ENCODE results near the gene CCBE1.

Gene CCBE1

DNA sequence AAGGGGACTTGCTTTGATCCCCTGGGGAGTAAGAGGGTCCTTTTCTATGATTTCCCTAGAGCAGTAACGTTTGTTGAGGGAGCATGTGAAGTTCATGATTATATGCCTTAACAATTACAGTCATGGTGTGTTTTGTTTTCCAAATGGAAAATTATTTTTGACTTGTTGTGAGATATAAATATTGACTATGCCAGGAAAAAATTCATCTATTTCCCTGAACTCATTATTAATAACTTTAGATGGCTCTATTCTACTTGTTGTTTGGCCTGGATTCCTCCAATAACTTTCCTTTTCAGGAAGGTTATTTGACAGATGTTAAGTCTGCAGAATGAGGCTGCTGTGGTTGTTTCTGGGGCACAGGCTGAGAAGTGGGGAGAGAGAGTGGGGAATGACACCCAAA, 266.1 kb downstream of the CCBE1 start:
- no peak for DNase-seq

DNA sequence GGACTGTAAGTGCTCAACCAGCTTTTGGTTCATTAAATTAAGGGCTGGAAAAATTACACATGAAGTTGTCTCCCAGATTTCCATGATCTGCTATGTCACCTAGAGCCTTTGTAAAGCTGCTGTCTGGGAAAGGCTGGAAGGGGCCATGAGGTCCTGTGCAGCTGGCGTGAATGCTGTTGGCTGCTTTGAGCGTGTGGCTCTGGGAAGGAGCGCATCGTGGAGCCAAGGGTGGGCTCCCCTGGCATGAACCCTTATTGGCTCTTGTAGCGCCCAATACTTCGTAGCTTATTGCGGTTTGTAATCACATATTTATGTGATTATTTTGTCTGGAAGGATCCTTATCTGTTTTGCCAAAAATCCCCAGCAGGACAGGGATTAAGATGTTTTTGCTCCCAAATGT, 267.6 kb downstream of the CCBE1 start:
- no peak for DNase-seq

DNA sequence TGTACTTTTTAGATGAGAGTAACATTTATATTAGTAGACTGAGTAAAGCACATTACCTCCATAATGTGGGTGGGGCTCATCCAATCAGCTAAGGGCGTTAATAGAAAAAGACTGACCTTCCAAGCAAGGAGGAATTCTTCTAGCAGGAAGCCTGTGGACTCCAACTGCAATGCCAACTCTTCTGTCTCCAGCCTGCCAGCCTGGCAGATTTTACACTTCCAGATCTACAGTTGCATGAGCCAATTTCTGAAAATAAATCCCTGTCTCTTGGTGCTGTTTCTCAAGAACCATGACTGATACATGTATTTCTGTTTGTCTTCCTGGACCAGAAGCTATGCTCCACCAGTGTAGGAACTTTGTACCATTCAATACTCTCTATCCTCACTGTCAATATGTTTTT, 269.2 kb downstream of the CCBE1 start:
- no peak for DNase-seq

DNA sequence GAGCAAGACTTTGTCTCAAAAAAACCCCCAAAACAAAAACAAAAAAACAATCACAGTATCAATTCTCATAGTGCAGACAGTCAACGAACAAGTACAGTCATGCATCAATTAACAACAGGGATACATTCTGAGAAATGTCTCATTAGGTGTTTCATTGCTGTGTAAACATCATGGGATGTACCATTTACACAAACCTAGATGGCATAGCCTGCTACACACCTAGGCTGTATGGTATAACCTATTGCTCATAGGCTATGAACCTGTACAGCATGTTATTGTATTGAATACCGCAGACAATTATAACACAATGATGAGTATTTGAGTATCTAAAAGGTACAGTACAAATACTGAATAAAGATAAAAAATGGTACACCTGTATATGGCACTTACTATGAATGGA, 270.4 kb downstream of the CCBE1 start:
- no peak for DNase-seq

DNA sequence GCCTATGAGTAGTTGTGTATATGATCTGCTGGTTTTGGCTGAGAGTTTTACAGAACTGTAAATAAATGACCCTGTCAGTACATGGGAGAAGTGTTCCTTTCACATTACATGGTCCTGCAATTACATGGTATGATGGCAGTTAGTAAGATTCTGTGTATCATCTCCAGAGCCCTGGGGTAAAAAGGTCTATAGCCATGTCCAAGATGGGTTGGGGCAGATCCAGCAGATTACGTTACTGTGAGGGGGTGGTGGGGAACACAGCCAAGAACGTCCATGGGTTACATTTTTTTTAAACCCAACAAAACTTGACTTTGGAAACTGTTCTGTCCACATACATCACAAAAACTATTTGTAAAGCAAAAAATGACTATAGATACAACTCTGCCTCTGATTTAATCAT, 274.0 kb downstream of the CCBE1 start:
- no peak for DNase-seq

DNA sequence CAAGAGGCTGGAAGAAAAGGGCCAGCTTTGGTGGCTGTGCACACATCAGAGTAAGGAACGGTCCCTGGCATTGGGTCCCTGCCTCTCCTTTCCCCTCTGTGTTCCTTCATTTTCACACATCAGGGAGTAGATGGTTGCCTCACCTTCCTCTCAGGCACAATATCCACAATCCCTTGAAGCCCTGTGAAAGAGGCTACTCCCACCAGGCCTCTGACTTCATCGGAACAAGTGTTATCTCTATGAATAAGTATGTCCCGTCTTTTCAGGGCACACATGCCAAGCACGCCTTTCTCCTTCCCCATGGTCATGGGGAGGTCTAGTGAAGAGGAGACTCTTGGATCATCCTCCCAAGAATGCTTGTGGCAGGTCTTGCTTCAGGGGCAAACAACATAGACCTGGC, 277.0 kb downstream of the CCBE1 start:
- no peak for DNase-seq

DNA sequence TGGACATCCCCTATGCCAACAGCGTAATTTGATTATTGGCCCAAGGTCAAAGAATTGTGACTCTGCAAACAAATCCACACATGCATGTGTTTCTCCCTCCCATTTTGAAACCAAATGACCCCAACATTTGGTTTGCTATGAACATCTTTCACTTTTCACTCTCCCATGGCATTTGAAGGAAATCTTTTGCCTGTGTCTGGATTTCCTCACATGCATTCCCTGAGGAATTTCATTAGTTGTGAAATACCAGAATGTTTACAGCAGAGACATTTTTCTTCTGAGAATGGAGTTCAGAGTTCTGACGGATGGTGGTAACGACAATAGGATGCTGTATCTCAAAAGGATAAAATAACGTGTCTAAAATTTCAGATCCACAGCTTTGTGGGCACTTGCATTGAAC, 277.8 kb downstream of the CCBE1 start:
- no peak for DNase-seq

DNA sequence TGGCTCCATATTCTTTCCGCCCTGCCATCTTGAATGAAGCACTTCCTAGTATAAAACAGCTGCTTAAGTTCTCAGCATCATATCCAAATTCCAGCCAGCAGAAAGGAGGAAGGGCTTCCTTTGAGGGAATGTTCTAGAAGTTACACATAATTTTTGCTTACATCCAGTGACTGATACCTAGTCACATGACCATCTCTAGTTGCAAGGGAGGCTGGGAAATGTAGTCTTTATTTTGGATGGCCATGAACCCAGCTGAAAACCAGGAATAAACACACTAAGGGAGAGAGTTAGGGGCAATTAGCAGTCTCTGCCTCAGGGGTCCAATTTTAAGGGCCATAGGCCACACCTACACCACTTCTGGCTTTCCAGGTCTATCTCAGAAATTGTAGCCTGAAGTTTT, 280.4 kb downstream of the CCBE1 start:
- DNase-seq: no peak

DNA sequence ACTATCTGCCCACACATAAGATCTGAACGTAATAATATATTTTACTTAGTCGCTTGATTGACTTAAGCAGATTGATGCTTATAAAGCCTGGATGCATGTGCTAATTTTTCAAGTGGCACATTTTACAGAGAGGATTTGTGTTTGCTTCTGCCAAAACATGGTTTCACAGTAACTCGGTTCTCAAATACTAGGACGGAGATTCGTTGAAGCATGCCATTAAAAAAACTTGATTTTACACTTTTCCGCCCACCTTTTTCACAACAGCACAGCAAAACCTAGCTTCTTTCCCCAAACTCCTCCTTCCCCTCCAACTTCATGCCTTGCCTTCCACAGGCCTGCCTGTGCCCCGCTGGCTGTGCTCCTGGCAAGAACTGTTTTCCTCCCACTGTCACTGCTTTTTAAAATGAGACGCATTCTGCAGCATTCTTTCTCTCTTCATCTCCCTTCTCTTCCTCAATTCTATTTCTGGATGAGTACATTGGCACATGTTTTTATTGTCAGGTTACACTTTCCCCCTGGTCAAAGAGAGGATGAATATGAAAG, 283.0 kb downstream of the CCBE1 start:
- no peak for DNase-seq

DNA sequence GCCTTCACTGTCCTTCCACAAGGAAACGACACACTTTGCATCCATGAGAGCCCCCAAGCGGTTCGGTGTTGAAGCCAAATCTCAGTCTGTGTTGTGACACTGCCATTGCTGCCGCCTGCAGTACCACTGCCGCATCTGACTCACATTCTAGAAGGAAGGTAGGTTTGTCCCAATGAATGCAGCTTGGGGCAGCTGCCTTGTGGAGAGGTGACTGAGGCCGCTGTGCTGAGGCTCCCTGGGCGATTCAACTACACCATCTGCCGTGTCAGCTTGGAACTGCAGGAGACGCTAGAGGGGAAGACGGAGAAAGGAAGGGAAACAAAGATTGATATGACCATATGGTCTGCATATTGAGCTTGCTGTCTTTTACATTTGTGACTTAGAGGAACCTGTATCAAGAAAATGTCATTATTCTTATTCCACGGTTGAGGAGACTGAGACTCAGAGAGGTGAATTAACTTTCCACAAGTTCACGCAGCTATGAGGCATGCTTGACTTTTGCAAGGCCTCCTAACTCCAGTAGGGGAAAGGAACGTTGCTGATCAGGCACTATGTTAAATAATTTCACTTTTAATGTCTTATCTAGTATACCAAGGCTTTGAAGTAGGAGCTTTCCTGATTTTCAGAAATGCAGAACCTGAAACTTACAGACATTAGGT, 294.7 kb downstream of the CCBE1 start:
- DNase-seq: peak; percentile 90

DNA sequence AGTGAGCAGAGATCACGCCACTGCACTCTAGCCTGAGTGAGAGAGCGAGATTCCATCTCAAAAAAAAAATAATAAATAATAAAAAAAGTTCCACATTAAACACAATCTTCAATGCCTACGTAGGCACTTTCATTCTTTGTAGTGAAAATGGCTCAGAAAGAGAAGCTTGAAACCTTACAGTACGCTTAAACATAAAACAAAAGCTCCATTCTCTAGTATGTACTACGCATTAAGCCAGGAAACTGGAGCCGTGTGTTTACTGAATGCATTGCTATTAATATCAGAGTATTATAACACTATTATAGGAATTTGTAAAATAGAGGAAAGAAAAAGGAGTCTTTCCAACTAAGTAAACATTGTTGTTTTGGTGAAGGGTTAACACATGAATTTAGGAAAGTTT, 296.8 kb downstream of the CCBE1 start:
- no peak for DNase-seq

DNA sequence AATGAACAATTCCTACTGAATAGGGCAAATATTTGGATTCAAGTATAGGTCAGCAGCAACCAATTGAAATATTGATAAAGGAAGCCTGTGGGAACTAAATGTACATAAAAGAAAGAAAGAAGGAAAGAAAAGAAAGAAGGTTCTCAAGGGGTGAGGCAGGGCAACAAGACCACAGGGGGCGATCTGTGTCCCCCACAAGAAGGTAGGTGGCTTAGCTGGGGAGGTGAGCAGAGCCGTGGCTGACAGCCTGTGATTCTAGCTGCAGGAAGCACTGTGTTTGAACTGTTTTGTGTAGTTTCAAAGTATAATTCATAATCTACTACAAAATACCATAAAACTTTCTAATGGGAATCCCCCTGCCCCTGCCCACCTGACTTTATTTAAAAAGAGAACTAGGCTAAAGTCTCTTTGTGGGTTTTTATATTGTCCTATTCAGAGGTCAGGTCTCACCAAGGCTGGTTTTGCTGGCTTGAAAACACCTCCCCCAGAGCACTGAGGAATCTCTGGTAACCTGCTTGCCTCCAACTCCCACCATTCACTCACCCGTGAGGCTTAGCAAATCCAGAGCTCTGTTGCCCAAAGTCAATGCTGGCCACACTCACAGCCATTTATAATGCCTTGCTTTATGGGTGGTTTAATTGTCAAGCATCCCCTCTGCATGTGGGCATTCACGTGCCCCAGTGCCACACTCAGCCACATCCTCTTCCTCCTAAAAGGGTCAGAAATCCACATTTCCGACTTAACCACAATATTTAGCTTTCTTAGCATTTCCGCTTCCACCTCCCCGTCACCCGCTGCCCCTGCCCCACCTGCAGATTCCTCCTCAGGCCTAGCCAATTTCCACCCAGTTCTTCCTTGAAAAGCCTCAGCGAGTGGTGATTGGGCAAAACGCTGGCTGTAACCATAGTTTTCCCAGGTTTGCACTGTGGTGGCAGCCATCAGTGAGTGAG, 301.7 kb downstream of the CCBE1 start:
- DNase-seq: no peak

DNA sequence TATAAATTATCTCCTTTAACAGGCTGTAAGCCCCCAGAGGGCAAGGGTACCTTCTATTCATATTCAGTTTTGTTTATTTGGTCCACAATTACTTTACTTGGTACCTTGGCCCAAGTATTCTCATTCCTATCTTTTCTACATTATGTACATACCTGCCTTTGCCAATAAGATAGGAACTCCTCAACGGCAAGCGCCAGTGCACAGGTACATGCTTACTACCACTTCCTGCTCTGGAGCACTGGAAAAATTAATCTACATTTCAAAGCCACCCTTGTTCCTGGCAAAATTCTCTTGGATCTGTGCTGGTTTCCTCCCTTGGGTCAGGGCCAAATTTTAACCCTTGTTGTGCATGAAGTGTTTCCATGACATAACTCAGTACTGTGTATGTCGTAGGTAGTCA, 303.8 kb downstream of the CCBE1 start:
- no peak for DNase-seq

DNA sequence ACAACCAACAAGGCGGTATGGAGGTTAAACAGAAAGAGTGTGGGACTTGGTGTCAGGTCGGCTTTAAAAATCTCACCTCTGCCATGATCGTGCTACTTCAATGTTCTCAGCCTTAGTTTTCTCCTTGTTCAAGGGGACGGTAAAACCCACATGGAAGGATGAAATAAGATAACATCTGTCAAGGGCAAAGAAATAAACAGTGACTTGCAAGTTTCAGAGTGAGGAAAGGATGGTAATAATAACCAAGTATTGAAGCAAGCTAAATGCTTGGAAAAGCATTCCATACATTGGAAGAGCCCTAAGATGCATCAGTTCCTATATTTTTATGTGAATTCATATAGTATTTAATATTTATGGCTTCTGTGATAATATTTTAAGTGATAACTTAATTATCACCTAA, 308.4 kb downstream of the CCBE1 start:
- no peak for DNase-seq

DNA sequence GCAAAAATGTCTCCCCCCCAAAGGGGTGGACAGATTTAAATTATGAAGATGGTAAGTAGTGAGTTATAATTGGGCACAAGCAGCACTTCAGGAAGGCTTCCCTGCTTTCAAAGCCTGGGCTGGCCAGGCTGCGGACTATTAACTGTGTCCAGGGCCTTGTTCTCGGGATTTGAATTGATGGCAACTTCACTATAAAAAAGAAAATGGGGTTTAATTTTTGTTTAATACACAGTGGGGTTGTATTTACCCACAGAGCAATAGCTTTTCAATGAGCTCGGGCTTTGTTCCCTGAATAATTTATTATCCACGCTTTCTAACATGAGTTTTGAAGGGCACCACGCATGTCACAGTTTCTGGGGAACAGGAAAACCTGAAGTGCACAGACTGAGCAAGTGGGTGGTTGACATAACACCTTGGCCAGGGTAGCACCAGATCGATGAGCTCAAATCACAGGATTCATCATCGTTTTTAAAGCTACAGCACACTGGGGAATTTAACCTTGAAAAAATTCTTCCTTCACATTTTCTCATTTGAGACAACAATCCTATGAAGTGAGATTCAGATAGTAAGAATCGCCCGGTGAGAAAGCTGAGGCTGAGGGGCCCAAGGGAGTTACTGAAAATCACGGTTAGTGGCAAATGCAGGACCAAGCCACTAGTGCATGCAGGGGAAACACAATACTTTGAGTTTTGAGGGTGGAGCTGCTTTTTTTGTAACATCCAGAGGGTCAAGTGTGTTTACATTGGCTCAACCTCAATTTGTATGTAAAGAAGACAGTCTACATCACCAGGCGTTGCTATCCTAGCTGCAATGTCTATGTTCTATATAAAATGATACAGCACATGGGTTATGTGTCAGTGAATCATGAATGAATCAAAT, 309.3 kb downstream of the CCBE1 start:
- no peak for DNase-seq

DNA sequence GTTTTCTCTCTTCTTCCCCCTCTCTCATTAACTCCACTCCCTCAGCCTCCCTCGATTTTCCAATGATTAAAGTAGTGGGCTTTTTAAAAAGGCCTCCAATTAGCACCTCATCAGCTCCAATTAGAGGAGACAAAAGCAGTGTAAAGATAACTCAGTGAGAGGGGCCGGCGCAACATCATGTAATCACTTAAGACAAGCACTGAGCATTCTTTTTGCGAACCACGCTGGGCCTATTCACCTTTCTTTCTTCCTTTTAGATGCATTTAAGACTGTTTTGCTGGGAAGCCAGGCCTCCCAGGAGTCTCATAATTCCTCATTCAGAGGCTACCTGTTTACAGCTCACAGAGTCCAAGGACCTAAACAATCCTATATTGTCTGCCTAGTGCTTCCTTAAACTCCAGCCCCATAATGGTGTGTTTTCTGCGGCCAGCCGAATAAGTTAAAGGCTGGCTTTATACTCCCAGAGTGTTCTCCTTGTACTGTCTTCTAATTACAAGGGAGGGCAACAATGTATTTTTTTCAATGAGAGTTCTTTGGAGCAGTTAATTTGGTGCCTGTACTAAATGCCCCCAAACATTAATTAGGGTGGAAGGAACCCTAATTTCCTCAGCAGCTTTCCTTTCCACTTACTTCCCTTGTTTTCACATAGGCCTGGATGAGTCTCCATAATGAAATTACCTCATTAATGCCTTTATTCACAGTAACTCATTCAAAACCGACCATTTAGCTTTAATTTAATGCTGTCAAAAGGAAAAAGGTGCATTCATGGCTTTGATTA, 310.1 kb downstream of the CCBE1 start:
- no peak for DNase-seq

DNA sequence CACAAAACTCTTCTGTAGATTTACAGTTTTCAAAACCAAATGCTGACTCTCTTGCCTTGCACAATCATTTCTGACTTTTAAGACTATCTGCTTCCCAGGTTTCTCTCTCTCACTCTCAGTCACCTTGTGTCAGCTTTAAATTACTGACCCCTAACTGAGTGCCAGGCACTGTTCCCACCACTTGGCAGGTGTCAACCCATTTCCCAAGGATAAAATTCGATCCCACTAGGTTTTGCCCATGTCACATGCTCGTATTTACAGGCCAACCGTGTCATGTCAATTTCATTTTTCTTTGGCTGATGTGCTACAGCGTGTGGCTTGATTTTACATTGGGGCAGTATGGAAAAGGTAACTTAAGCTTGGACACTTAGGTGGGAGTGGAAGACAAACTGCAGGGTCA, 312.0 kb downstream of the CCBE1 start:
- no peak for DNase-seq

DNA sequence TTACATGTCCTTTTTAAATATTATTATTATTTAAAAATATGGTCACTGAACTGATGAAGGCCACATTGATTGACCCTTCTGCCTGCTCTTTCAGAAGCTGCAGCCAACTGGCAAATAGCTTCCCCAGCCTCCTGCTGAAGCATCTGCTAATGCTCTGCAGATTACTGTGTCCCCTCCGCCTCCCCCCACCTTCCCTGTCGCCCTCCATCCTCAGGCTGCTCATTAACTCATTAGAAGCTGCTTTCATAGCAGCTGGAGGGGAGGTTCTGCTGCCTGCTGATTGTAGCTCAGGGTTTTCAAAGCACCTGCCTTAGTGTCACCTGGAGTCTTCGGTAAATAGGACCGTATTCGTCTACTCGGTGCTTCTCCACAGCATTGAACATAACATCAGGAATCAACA, 313.4 kb downstream of the CCBE1 start:
- DNase-seq: peak; percentile 49

DNA sequence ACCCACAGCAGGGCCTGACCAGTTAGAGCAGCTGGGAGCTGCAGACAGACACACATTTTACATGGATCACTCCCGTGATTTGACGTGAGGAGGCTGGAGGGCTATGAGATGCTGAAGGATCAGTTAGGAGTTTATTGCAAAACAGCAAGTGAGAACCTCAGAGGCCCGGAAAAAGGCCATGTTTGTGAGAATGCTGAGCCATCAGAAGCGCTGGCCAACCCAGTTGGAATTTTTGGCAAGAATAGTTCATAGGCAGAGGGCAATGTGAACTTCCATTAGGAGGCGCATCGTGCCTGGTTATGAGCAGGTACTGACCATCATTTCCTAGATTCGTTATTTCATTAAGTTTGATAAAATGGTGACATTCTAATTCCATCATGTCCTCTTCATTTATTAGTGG, 314.8 kb downstream of the CCBE1 start:
- DNase-seq: no peak

DNA sequence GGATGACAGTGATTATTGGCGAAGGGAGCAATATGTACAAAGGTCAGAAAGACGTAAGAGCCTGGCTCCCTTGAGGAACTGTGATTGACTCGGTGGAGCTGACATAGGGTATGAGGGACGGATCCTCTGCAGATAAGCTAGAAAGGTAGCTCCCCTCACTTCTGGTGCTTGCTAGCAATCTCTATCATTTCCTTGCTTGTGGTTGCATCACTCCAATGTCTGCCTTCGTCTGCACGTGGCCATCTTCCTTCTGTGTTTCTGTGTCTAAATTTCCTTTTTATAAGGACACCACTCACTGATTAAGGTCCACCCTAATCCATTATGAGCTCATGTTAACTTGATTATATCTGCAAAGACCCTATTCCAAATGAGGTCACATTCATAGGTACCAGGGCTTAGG, 315.3 kb downstream of the CCBE1 start:
- no peak for DNase-seq

Measured in NCI-H1694 treated with DMSO at 0.1 percent for 48 hours (cell line).